OCI-M1 (cell line): Measurements from ENCODE around the gene NEAT1.
"Not testable (repeated sequence)": the region's sequence is repeated elsewhere in the genome, so short reads cannot be mapped to it uniquely, and the experiment has no call there.

Experiments
- DNase-seq: peaks from one replicate; lab custom pipeline; 2025; lab: John Stamatoyannopoulos, UW

The NEAT1 gene

GRCh38 chr11:65404638-65405339, 17.8 kb upstream of the NEAT1 start:
- no peak for DNase-seq

- DNase-seq: no peak
These were observed 11.5 kb upstream of the NEAT1 start for GRCh38 chr11:65410936-65411680.

DNA sequence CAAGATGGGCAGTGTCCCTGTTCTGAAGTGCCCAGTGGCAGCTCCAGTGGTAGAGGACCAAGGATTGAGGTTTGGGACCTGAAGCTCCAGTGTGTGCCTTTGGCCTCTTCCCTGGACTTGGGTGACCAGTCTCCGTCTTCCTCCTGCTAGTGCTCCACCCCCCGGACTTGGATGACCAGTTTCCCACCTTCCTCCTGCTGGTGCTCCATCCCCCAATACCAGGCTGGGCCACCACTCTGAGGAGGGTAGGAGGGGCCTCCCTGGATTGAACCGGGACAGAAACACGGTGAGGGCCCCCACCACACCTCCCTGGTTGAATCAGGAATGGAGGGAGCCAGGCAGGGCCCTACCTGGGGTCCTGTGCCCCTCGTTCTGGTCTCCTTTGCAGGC, 10.9 kb upstream of the NEAT1 start:
- no peak for DNase-seq

DNA sequence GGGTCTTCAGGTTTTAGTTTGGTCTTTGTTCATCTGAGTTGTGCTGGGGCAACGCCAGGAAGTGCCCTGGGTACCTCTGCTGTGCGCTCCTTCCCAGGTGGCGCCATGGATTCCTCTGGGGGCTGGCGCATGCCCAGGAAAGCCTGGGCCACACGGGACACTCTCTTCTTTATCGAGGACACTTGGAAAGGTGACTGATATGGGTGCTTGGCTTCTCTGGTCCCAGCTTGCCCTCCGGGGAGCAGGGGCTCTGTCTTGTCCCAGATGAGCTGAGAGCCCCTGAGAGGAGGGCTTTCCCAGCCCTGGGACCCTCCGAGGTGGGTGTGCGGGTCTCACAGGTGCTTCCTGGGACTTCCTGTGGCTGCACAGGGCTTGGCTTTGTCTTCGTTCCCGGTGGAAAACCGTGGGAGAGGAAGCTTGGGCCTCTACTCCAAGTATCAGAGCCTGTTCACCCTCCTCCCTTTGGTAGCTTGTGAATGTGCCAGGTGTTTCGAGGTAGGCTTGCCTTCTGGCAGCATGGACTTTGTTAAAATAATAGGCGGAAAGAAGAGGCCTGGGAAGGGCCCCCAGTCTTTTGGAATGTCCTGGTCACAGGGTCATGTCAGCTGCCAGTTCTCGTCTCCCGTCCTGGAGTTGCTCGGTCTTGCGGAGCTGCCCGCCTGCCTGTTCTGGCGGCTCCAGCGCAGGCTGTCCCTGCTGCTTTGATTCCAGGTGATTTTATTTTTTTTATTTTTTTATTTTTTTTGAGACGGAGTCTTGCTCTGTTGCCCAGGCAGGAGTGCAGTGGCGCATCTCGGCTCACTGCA, 10.1 kb upstream of the NEAT1 start:
- DNase-seq: no peak

DNA sequence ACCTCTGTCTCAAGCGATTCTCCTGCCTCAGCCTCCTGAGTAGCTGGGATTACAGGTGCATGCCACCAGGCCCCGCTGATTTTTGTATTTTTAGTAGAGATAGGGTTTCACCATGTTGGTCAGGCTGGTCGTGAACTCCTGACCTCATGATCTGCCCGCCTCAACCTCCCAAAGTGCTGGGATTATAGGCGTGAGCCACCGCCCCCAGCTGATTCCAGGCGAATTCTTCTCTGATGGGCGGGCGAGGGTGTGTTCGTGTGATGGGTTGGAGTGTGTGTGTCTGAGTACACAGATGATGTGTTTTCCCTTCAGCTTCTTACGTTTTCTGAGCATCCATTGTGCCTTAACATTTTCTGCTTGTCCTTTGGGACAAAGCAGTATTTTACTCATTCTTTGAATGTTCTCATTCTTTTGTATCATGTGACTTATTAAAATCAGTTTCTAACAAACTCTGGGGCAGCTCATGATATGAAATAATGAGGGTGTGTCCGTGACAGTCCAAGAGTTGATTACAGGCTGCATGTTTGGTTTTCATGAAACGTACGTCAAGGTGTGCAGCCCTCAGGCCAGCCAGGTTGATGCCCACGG, 9.4 kb upstream of the NEAT1 start:
- DNase-seq: not testable (repeated sequence)

DNA sequence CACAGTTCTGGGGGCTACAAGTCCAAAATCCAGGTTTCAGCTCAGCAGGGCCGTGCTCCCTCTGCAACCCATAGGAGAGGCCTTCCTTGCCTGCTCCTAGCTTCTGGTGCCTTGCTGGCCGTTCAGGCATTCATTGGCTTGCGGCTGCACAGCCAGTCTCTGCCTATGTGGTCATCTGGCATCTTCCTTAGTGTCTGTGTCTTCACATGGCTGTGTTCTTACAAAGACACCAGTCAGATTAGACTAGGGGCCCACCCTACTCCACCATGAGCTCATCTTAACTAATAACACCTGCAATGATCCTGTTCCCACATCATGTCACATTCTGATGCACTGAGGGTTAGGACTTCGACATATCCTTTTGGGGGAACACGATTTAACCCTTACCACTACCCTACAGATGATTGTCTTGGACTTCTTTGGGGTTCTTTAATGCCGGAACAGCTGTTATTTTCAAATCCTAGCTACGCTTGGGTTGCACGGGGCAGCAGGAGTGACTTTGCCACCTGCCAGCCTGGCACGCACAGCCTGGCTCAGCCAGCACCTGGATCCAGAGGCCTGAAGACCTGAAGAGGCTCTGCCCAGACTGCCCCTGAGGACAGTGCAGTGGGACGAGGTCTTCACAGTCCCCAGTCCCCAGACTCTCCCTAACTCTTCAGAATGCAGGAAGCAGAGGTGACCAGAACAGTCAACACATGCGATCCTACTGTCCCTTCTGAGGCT, 7.7 kb upstream of the NEAT1 start:
- no peak for DNase-seq

- DNase-seq: no peak
These were observed 6.9 kb upstream of the NEAT1 start for GRCh38 chr11:65415499-65416340.

DNA sequence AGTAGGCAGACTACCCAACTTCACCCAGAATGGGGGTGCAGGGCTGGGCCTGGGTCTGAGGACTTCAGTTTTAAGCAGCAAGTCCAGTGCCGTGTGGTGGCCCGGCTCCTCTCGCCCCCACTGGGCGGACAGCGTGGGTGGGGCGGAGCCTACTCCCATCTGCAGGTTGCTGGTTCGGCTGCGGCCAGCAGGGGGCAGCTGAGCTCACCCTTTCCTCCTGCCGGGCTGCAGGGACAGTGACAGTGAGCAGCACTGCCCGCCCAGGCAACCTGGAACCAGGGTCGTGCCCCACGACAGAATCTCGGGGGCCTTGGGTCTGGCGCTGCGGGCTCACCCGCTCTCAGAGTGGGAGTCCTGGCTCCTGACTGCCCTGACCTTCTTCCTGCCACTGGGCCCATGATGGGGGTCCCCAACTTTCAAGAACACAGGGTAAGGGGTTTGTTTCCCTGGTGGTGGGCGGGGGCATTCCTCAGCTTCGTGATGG, 6.2 kb upstream of the NEAT1 start:
- DNase-seq: peak; percentile 93

DNA sequence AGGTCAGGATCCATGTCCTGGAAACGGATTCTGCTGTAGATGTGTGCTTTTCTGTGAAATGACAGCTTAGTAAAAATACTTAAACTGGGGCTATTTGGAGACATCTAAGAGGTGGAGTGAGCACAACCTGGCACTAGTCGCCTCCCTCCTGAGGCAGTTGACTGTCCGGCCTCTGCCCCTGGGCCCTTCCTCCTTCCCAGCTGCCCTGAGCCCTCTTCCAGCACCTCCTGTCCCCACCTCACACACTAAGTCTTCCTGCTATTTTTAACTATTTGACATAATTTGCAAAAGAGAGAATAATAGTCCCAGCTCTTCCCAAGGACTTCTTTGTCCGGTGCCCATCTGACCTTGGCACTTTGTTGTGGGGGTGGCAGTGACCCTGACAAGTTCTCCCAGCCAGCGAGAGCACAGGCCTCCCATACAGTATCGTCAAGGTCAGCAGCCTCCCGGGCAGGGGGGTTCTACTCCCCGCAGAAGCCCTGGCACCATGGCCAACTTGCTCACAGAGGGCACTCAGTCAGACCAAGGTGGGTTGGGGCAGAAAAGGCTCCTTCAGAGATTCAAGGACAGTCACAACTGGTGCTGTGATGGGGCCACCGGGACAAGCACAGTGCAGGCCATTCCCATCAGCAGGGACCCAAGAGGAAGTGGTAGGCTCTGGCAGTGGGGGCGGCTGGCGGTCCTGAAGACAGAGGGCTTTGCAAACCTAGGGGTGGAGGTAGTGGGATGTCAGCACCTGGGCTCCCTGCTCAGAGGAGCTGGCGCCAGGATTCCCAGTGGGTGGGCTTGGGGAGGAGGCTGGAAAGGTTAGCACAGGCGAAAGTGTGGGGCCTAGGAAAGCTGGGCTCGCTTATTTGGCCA, 5.5 kb upstream of the NEAT1 start:
- DNase-seq: peak; percentile 36

GRCh38 chr11:65417702-65418430, 4.7 kb upstream of the NEAT1 start:
- no peak for DNase-seq

- no peak for DNase-seq
These were observed 4.2 kb upstream of the NEAT1 start for GRCh38 chr11:65418431-65418680.

DNA sequence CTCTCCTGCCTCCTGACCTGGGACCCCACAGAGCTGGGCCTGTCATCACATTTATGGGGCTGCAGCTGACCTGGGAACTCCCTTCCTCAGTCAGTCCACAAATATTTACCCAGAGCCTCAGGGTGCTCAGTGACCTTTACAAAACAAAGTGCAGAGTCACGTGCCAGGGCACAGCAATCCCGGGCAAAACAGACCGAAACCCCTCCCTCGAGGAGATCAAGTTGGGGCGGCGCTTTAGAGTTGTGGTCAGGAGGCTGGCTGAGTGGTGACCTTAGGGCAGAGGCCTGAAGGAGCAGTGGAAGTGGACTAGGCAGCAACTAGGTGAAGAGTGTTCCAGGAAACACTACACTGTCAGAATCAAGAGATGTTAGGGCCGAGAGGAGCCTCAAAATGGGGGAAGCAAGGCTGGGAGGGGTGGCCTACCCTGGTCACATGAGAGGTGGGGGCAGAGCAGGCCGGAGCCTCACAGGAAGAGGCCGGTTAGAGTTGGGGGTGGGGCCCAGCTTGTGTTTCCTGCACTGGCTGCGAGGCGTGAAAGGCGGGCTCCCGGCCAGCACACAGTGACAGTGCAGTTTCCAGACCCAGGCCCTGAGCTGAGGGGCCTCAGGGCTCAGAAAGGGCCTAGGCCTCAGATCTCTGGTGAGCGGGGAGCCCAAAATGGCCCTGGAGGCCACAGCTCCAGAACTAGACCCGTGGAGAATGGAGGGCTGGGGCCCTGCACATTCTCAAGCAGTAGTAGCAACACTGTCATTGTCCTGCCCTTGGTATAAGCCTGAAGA, 3.7 kb upstream of the NEAT1 start:
- peak; percentile 100 for DNase-seq

GRCh38 chr11:65419460-65419771, 3.2 kb upstream of the NEAT1 start:
- no peak for DNase-seq

- DNase-seq: peak; percentile 83
These were observed 2.7 kb upstream of the NEAT1 start for GRCh38 chr11:65419772-65420481.

DNA sequence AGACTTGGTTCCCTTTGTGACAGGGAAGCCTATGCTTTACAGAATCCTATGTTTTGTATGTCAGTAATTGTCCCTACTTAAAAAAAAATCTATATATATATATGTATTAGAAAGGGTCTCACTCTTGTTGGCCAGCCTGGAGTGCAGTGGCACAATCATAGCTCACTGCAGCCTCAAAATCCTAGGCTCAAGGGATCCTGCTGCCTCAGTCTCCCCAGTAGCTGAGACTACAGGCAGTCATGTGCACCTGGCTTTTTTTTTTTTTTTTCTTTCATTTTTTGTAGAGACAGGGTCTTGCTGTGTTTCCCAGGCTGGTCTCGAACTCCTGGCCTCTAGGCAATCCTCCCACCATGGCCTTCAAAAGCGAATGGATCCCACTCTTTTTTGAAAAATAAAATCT, 2.1 kb upstream of the NEAT1 start:
- DNase-seq: no peak

- peak; percentile 96 for DNase-seq
These were observed 1.4 kb upstream of the NEAT1 start for GRCh38 chr11:65420979-65421793.
